Measurements from ENCODE around the gene PIANP.
"Not testable (repeated sequence)": the region's sequence is repeated elsewhere in the genome, so short reads cannot be mapped to it uniquely, and the experiment has no call there.

PIANP gene, protein sequence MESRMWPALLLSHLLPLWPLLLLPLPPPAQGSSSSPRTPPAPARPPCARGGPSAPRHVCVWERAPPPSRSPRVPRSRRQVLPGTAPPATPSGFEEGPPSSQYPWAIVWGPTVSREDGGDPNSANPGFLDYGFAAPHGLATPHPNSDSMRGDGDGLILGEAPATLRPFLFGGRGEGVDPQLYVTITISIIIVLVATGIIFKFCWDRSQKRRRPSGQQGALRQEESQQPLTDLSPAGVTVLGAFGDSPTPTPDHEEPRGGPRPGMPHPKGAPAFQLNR

DNA sequence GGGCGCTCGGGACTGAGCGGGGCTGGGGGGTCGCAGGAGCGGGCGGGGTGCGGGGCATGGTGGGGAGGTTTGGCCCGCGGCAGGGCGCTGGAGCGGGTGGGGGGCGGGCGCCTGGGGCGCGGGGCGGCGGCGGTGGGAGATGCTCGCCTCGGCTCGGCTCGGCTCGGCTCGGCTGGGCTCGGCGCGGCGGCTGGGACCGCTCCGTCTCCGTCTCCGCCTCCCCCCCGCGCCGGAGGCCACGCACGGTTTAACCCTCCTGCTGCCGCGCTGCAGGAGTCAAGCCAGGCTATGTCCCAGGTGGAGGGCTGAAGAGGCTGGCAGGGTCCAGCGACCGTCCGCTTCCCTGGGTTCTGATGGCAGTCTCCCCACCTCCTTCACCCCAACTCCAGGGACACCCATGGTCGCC lies at the start of gene PIANP:
Gene PIANP, minus strand, starts transcription at position 170 of the 406 bp plus-strand sequence. CDS start 2,754 bp downstream, outside the sequence.
- DNase-seq, result peak; percentile 65

- DNase-seq, result no peak
These were observed 48.1 kb upstream of the PIANP start for GRCh38 chr12:6748761-6749160.

GRCh38 chr12:6747216-6747615 lies 46.6 kb upstream of the PIANP start:
- no peak for DNase-seq

DNA sequence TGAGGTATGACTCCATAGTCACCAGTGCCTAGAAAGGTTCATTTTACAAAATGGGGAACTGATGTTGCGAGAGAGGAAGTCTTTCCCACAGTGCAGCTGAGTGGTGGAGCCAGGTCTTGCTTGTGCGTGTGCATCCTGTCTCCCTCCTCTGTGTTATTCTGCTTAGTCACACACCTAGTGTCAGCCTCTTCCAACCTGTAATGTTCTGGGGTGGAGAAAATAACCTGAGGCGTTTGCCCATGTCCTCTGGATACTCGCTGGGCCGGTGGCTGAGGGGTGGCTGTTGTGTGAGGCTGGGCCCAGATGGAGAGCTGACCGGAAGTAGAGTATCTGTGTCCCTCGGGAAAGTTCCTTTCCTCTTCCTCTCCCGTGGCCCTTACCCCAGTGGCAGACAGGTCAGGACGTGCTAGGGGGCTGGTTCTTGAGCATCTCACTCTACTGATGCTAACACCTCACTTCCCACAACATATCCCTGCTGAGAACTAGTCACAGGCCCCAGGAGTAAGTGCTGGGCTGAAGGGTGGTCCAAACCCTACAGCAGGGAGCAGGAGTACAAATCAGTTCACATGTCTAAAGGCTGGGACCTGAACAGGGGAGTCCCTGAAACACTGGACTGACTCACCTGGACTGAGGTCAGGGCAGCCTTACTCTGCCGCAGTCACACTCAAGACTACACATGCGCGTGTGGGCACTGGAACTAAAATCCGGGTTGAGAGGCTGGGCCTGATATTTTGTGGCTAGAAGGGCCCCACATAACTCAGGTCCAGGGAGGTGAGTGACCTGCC lies 45.3 kb upstream of the PIANP start:
- DNase-seq, result no peak

DNA sequence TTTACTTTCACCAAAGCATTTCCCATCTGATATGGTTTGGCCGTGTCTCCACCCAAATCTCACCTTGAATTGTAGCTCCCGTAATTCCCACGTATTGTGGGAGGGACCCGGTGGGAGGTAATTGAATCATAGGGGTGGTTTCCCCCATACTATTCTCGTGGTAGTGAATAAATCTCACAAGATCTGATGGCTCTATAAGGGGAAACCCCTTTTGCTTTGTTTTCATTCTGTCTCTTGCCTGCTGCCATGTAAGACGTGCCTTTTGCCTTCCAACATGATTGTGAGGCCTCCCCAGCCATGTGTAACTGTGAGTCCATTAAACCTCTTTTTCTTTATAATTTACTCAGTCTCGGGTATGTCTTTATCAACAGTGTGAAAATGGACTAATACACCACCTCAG lies 42.7 kb upstream of the PIANP start:
- DNase-seq, result not testable (repeated sequence)

GRCh38 chr12:6742834-6743233 lies 42.2 kb upstream of the PIANP start:
- no peak for DNase-seq

DNA sequence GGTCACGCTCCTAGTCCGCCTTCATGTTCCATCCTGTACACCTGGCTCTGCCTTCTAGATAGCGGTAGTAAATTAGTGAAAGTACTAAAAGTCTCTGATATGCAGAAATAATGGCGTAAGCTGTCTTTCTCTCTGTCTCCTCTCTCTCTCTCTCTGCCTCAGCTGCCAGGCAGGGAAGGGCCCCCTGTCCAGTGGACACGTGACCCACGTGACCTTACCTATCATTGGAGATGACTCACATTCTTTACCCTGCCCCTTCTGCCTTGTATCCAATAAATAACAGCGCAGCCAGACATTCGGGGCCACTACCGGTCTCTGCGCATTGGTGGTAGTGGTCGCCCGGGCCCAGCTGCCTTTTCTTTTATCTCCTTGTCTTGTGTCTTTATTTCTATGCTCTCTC lies 41.5 kb upstream of the PIANP start:
- not testable (repeated sequence) for DNase-seq

DNA sequence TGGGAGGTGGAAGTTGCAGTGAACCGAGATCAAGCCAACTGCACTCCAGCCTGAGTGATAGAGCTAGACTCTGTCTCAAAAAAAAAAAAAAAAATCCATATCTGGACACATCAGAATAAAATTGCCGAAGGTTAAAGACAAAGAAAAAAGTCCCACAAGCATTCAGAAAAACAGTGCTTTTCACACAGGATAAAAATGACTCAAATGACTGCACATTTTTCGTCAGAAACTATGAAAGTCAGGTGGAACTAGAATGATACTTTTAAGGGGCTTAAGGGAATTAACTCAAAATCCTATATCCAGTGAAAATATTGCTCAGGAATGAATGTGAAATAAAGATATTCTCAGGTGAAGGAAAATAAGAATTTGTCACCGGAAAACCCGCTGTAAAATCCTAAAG lies 36.1 kb upstream of the PIANP start:
- no peak for DNase-seq

DNA sequence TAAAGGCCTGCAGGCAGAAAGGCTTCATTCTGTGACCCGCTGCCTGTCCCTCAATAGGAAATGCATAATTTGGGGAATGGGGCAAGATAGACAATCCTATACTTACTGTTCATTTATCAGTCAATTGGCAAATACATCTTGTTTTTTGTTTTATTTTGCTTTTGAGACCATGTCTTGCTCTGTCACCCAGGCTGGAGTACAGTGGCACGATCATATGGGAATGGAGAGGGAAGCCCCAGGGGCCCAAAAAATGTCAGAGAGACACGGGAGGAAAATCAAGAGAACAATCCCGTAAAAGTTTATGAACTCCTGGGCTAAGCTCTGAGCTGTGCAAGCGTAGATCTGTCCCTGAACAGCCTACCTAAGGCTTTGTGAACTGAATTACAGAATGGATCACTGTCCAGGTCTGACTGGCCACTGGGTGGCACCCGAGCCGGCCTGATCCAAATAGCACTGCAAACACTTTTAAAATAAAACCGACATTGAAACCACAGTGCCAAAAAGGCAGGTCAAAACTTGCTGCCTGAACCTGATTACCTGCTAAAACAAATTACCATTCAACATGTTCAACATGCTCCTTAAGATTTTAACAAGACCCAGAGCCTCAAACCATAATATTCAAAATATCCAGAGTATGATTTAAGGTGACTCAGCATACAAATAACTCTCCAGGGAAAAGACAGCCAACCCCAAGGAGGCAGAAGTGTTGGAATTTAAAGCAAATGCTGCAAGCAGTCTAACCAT lies 35.0 kb upstream of the PIANP start:
- DNase-seq, result peak; percentile 73

DNA sequence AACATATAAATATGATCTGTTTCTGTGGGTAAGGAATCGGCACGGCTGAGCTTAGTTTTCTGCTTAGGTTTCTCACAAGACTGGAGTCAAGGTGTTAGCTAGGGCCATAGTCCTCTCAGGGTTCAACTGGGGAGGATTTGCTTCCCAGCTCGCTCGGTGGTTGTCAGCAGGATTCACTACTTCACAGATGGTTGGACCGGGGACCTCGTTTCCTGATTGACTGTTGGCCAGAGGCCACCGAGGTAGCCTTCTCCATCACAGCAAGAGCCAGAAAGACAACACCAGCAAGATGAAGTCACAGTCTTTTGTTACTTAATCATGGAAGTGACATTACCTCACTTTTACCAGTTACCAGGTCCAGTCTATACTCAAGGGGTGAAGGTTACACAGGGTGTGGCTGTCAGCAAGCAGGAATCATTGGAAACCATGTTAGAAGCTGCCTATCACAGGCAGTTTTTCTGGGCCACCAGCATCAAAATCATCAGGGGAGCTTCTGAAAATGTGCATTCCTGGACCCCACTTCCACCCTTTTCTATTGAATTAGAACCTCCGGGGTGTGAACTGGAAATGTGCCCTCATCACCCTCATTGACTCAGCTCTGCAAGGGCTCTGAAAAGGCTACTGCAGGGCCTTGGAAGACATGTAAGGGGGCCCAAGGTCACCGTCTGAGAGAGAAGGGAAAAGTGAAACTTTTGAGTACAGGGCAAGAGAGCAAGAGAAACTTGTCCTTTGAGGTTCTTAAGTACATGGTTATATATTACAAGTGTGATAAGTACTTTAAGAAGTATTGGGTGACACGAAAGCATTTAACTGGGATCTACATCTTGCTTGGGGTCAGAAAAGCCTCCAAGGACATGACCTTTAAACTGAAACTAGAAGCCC lies 34.1 kb upstream of the PIANP start:
- DNase-seq, result no peak

- no peak for DNase-seq
These were observed 29.6 kb upstream of the PIANP start for GRCh38 chr12:6730169-6730568.

GRCh38 chr12:6729186-6729585 lies 28.6 kb upstream of the PIANP start:
- no peak for DNase-seq

DNA sequence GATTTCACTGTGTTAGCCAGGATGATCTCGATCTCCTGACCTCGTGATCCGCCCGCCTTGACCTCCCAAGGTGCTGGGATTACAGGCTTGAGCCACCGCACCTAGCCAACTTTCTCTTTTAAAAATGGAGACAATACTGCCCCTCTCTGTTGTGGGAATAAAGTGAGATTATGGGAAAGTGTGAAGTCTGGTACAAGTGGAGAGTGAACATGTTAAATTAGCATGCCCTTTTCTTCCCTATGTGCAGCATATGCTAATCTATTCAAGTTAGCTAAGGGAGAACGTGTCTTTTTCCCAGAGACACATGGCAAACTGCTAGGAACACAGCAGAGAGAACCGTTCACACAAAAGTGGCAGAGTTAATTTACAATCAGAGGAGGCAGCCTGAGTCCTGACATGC lies 24.7 kb upstream of the PIANP start:
- DNase-seq, result no peak

GRCh38 chr12:6724409-6724797 lies 23.8 kb upstream of the PIANP start:
- peak; percentile 74 for DNase-seq

- peak; percentile 100 for DNase-seq
These were observed 23.2 kb upstream of the PIANP start, which contains the start of gene COPS7A for GRCh38 chr12:6723607-6724408. Gene COPS7A (plus strand): TSS chr12:6724046. CDS start chr12:6724657, 611 bp downstream.

DNA sequence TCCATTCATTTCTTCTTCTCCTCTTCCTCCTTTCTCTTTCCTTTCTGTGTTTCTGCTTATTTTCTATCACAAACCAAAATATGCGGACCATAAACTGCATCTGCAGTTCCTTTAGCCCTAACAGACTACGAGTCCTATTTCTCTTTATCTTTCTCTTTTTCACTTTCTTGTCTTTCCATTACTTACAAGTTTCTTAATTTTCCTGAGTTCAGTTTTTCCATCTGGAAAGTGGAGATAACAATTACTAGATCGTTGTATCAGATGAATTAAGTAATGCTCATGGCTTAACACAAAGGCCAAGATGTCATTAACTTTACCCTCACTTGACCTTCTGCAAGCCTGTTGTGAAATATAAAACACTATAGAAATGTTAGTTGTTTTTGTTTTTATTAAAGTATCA lies 22.2 kb upstream of the PIANP start:
- DNase-seq, result no peak

GRCh38 chr12:6716874-6717437 lies 16.3 kb upstream of the PIANP start:
- no peak for DNase-seq

GRCh38 chr12:6716031-6716873 lies 15.6 kb upstream of the PIANP start:
- DNase-seq, result not testable (repeated sequence)

GRCh38 chr12:6708960-6709394 lies 8.4 kb upstream of the PIANP start:
- no peak for DNase-seq

DNA sequence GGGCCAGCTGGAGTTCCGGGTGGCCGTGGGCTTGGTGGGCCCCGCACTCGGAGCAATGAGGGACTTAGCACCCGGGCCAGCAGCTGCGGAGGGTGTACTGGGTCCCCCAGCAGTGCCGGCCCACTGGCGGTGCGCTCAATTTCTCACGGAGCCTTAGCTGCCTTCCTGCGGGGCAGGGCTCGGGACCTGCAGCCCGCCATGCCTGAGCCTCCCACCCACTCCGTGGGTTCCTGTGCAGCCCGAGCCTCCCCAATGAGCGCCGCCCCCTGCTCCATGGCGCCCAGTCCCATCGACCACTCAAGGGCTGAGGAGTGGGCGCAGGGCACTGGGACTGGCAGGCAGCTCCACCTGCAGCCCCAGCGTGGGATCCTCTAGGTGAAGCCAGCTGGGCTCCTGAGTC lies 7.7 kb upstream of the PIANP start:
- not testable (repeated sequence) for DNase-seq

Measured in NCI-H82 (cell line).